A673 (cell line): ENCODE results near the gene AKAP6. TPM values are rescaled to one million over a fixed set of nuclear protein-coding genes. Genes with fewer than 3 reads are reported as not detected.
"Not testable (repeated sequence)": the region's sequence is repeated elsewhere in the genome, so short reads cannot be mapped to it uniquely, and the experiment has no call there.

Experiments used
- BruUV-seq: library from RNA; stranded (reverse); fragments of 400-500 nt; replicated peaks from 2 replicates; lab custom pipeline; 2021; lab: Mats Ljungman, UMichigan
- CTCF ChIA-PET: fragments of 300-600 bp; sonication (Branson Sonifier 250); formaldehyde crosslinking; loops from one replicate; lab custom pipeline; 2022; ENCODE audit warnings: antibody characterized with exemption; lab: Charles Lee
- POLR2A ChIA-PET: fragments of 300-600 bp; sonication (Branson Sonifier 250); formaldehyde crosslinking; loops from one replicate; lab custom pipeline; 2022; ENCODE audit warnings: antibody characterized with exemption; ENCODE audit not compliant: low non-redundant PET; lab: Charles Lee
- DNase-seq: peaks from one replicate; pipeline ENCODE4 v3.0.0-alpha.2; 2015; ENCODE audit warnings: low spot score
- H3K27ac ChIP-seq: fragments of 200-600 bp; sonication (generic); 2 replicates; pipeline ENCODE4 v1.5.1; 2016; ENCODE audit warnings: mixed run types, low read depth, mild to moderate bottlenecking, mixed read lengths, antibody characterized with exemption, low read length; ENCODE audit not compliant: poor library complexity, severe bottlenecking
- H3K27me3 ChIP-seq: fragments of 200-600 bp; sonication (generic); replicated peaks from 2 replicates; pipeline ENCODE4 v1.6.1; 2017; ENCODE audit warnings: mixed run types, low read depth, mild to moderate bottlenecking, mixed read lengths, antibody characterized with exemption, low read length; ENCODE audit not compliant: insufficient read depth, poor library complexity
- H3K36me3 ChIP-seq: fragments of 200-600 bp; sonication (generic); 2 replicates; pipeline ENCODE4 v1.6.1; 2016; ENCODE audit warnings: mixed run types, mild to moderate bottlenecking, mixed read lengths, antibody characterized with exemption, low read length; ENCODE audit not compliant: insufficient read depth, poor library complexity, severe bottlenecking
- H3K4me1 ChIP-seq: fragments of 200-600 bp; sonication (generic); 2 replicates; pipeline ENCODE4 v1.6.1; 2017; ENCODE audit warnings: mixed run types, mild to moderate bottlenecking, mixed read lengths, antibody characterized with exemption, low read length; ENCODE audit not compliant: insufficient read depth, poor library complexity, severe bottlenecking
- H3K4me3 ChIP-seq: fragments of 200-600 bp; sonication (generic); 2 replicates; pipeline ENCODE4 v1.5.1; 2016; ENCODE audit warnings: low read depth, mixed run types, mild to moderate bottlenecking, mixed read lengths, low read length; ENCODE audit not compliant: poor library complexity, severe bottlenecking
- H3K9me3 ChIP-seq: fragments of 200-600 bp; sonication (generic); 2 replicates; pipeline ENCODE4 v1.6.1; 2016; ENCODE audit warnings: mixed run types, low read depth, mild to moderate bottlenecking, mixed read lengths, antibody characterized with exemption, low read length; ENCODE audit not compliant: poor library complexity, severe bottlenecking
- EZH2 ChIP-seq: fragments of 200-600 bp; sonication (generic); IDR thresholded peaks from 2 replicates; pipeline ENCODE4 v1.6.1; 2017; ENCODE audit warnings: borderline replicate concordance, low read depth, mild to moderate bottlenecking, mixed read lengths, antibody characterized with exemption, low read length; ENCODE audit not compliant: poor library complexity, severe bottlenecking
- intact Hi-C: fragments of 100-400 bp; cut with micrococcal nuclease; formaldehyde crosslinking; loops from one replicate; pipeline ENCODE4 v1.10.0; 2022; ENCODE audit not compliant: unreplicated experiment
- total RNA-seq: library from RNA; stranded (reverse); gene quantifications from 2 replicates; pipeline ENCODE4 v1.2.3, GENCODE V29; 2021
- TF ChIP-seq, protein P1 (sequence below): fragments of 300-800, 200-600 bp; sonication (generic); conservative IDR thresholded peaks from 2 replicates; pipeline ENCODE4 v1.5.1; 2017; ENCODE audit warnings: low read depth, mild to moderate bottlenecking, antibody characterized with exemption, low read length, moderate library complexity, mixed read lengths

Gene AKAP6
- total RNA-seq, 1 experiment from 2014 or later: 0.73 TPM

DNA sequence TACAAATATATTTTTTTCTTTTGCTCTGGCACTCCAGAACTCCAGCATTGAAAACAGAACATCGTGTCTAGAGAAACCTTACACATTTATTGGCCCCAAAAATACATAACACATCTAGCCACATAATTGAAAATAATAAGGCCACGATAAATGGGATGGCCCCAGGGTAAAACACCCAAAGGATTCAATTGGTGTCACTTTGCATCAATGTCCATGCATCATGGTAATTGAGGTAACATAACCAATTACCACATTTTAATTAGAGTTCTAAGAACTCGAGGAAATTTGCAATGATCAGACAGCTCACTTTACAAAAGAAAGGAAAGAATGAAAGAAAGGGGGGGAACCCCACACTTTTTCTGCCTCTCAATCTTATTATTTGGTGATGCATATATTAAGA is 457.8 kb downstream of the AKAP6 start:
- Histone ChIP-seq H3K9me3 (no peaks in the 10 kb centered on the region), H3K27me3 (no peaks in the 10 kb centered on the region), H3K4me3 (no peak overlapping the region), H3K27ac (no peak overlapping the region), H3K4me1 (no peaks in the 10 kb centered on the region), H3K36me3 (no peaks in the 10 kb centered on the region)
- ChIA-PET POLR2A (no interaction called here), CTCF (no interaction called here)
- no peak for DNase-seq
- intact Hi-C loops: no loop called here
- no TSS peak for BruUV-seq
- TF ChIP-seq EZH2: no peak
- TF ChIP-seq, protein P1, sequence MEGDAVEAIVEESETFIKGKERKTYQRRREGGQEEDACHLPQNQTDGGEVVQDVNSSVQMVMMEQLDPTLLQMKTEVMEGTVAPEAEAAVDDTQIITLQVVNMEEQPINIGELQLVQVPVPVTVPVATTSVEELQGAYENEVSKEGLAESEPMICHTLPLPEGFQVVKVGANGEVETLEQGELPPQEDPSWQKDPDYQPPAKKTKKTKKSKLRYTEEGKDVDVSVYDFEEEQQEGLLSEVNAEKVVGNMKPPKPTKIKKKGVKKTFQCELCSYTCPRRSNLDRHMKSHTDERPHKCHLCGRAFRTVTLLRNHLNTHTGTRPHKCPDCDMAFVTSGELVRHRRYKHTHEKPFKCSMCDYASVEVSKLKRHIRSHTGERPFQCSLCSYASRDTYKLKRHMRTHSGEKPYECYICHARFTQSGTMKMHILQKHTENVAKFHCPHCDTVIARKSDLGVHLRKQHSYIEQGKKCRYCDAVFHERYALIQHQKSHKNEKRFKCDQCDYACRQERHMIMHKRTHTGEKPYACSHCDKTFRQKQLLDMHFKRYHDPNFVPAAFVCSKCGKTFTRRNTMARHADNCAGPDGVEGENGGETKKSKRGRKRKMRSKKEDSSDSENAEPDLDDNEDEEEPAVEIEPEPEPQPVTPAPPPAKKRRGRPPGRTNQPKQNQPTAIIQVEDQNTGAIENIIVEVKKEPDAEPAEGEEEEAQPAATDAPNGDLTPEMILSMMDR: no peak

DNA sequence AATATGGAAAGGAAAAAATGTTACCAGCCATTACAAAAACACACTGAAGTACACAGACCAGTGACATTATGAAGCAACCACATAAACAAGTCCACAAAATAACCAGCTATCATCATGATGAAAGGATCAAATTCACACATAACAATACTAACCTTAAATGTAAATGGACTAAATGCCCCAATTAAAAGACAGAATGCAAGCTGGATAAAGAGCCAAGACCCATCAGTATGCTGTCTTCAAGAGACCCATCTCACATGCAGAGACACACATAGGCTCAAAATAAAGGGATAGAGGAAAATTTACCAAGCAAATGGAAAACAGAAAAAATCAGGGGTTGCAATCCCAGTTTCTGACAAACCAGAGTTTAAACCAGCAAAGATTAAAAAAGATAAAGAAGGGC is 463.9 kb downstream of the AKAP6 start:
- DNase-seq, H3K9me3 ChIP-seq, H3K27me3 ChIP-seq, H3K4me3 ChIP-seq, H3K36me3 ChIP-seq, H3K4me1 ChIP-seq, CTCF ChIA-PET, H3K27ac ChIP-seq, BruUV-seq, intact Hi-C loops, POLR2A ChIA-PET: not testable (repeated sequence)

DNA sequence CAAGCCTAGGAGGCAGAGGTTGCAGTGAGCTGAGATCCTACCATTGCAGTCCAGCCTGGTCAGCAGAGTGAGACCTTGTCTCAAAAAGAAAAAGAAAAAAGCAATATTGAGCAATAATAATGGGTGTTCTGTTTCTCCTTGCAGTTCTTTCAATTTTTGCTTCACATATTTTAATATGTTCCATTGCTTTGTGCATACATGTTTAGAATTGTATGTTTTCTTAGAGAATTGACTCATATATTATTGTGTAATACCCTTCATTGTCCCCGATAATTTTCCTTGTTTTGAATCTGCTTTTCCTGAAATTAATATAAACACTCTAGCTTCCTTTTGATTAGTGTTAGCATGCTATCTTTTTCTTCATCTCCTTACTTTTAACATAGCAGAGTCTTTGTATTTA is 471.2 kb downstream of the AKAP6 start:
- TF ChIP-seq, protein P1: no peak
- TF ChIP-seq EZH2: no peak
- CTCF ChIA-PET: no interaction called here
- H3K4me1 ChIP-seq: no peaks in the 10 kb centered on the region
- no TSS peak for BruUV-seq
- POLR2A ChIA-PET: no interaction called here
- H3K4me3 ChIP-seq: no peak overlapping the region
- H3K27me3 ChIP-seq: no peaks in the 10 kb centered on the region
- no peaks in the 10 kb centered on the region for H3K36me3 ChIP-seq
- peaks cover 38% of the 10 kb centered on the region for H3K9me3 ChIP-seq
- DNase-seq: no peak
- H3K27ac ChIP-seq: no peak overlapping the region
- intact Hi-C loops: no loop called here

DNA sequence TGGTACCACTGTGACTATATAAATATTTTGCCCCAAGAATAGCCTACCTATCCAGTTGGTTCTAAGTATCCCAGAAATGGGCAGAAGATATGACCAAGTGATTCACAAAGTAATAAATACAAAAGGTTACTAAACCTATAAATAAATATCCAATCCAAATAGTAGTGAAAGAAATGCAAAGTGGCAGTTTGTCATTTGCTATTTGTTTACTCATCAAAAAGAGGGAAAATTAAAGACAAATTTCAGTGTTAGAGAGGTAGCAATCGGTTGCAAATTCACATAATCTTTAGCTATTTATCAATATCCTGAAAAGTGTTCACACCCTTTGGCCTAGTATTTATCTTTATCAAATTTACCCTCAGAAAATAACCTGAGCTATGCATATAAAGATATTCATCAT is 473.2 kb downstream of the AKAP6 start:
- ChIA-PET POLR2A (no interaction called here), CTCF (no interaction called here)
- no TSS peak for BruUV-seq
- Histone ChIP-seq H3K36me3 (no peaks in the 10 kb centered on the region), H3K4me1 (no peaks in the 10 kb centered on the region), H3K27ac (no peak overlapping the region), H3K4me3 (no peak overlapping the region), H3K9me3 (peaks cover 39% of the 10 kb centered on the region), H3K27me3 (no peaks in the 10 kb centered on the region)
- TF ChIP-seq EZH2: no peak
- TF ChIP-seq, protein P1: no peak
- DNase-seq: no peak
- intact Hi-C loops: no loop called here
